NOMO-1 treated with DMSO at 0.1 percent for 48 hours (cell line): ENCODE data around the gene TMPRSS11F.

Experiments
- DNase-seq: peaks from one replicate; lab custom pipeline; 2025; ENCODE audit not compliant: unreplicated experiment; lab: John Stamatoyannopoulos, UW

TMPRSS11F gene

DNA sequence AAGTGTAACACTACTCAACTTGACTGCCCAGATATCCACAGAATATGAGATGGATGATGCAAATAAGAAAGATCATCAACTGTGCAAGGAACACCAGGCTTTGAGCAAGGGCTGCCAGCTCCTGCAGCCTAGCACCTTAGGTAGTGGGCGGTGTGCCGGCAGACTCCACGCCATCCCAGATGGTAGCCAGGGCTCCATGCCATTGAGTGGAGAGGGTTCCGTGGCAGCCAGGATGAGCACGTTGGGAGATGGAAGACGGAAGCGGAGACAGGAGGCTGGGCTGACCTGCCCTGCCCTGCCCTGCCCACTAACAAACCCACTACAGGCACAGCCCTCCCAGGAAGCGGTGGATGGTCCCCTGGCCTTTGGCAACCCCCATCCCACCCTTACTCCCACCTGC lies 51.9 kb downstream of the TMPRSS11F start:
- no peak for DNase-seq

DNA sequence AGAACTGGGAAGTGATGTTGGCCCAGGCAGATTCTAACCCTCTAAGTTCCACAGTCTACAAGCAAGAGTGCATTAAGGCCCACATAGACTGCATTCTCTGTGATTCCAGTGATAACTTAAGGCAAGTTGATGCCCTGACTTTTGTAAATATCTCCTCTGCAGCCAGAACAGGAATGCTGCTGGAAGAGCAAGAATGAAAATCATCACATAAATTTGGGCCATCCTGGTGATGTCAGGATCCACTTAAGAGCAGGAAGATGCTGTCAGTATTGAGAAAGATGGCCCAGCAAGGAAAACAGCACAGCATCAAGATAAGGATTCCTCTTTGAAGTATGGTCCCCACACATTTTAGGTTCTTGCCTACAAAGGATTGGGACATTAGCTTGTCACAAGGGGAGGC lies 52.4 kb downstream of the TMPRSS11F start:
- DNase-seq, result no peak

DNA sequence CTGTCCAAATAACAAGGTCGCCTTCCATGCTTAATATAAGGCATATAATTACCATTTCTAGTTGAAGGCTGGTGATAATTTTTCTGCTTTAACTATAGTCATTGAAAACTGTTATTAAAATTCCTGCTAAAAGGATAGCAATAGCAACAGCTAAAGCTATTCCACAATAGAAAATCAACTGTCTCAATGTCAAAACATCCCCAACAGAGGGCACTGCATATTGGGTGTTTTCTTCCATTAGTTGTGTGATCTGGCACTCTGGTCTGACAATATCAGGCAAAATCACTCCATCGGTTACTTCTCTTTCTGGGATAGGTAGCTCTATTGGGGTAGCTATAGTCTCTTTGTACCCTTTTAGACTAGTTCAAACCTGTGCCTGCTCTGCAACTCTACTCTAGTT lies 53.5 kb downstream of the TMPRSS11F start:
- DNase-seq, result no peak

DNA sequence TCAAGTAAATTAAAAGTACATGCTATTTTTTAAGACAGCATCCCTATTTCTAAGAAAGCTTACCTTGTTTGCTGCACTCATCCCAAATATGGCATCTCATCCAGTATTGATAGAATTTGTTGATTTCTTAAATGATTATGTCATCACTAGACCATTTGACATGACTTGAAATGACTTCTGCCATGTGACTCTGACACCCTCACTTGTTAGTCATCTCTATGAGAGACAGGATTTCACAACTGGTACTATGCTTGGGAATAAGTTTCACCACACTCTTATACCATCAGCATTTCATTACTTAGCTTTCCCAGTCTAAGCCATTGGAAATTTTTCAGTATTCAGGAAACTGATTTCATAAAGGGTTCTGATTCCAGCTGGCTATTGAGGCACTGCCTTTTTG lies 55.3 kb downstream of the TMPRSS11F start:
- no peak for DNase-seq

DNA sequence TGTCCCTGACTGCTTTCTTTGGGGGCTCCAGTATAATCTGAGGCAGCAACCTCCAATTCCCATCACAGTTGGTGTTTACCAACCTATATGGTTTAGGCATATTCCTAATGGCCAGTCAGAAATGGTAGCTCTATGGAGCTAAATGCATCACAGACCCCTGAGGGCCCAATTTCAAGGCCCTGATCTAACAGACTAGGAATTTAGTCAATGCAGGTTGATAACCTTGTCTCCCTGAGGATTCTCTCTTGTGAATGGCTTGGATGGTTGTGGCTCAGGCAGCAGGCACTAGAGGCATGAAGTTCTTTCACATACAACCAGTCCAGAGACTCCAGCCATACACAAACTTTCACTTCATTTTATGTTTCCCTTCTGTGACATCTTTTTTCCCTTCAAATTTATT lies 59.4 kb downstream of the TMPRSS11F start:
- DNase-seq, result no peak

DNA sequence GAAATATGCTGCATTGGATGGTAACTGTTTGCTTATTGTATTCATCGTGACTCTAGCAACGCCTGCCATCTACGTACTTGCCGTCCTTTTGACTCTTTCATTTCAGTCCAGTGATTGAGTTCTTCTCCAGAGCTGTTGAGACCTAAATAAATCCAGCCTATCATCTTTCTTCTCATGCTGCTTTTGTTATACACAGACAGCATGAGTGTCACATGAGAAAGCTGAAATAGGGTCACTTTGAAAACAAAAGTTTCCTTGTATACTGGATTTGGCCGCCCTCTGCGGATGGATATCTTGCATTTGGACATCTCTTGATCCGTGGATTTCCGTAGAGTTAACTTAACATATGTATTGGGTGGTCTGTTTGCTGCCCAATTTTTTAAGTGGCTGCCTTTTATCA lies 67.2 kb downstream of the TMPRSS11F start:
- DNase-seq, result no peak

DNA sequence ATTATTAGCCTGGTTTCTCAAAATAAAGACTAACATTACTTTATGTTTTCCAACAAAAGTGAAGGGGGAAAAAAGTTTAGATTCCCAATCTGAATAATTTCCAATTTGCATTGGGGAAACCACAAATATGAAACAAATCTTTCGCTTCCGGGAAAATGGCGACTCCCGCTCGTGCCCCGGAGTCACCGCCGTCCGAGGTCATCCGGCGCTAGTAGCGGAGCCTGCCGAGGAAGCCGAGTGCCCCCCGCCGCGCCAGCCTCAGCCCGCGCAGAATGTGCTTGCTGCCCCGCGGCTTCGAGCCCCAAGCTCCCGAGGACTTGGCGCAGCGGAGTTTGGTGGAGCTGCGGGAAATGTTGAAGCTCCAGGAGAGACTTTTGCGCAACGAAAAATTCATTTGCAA lies 91.4 kb downstream of the TMPRSS11F start:
- DNase-seq, result no peak

DNA sequence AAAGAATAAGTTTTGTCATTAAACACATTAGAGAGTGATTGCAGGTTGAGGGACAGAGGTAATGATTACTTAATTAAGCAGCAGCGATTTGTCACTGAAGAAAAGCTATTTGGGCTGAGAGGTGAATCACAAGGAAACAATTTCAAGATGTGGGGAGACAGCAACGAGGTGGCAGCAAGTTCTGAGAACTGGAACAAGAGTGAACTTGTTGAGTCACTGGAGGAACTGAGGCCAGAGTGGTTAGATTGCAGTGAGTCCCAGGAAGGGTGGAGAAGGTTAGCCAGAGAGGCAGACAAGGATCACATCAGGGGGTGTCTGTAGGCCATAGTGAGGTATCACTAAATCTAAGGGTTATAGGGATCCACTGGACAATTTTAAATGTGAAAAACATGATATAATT lies 108.5 kb downstream of the TMPRSS11F start:
- no peak for DNase-seq

DNA sequence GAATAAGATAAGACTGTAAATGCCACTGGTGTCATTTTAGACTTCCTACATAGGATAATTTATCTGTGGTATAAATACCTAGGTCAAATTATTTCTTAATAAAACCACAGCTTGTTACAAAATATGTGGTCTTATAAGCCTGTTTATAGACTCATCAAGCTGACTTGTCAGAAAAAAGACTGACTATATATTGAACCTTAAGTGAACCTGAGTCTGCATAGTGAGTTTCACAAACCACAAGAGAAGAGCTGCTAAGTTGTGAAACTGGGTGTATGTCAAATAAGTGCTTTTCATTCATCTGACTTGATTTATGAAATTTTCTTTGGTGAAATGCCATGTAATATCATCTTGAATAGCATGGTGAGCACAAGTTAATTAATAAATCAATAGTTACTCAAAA lies 118.0 kb downstream of the TMPRSS11F start:
- DNase-seq, result no peak
